ENCODE measurements around the gene GPR162.

DNA sequence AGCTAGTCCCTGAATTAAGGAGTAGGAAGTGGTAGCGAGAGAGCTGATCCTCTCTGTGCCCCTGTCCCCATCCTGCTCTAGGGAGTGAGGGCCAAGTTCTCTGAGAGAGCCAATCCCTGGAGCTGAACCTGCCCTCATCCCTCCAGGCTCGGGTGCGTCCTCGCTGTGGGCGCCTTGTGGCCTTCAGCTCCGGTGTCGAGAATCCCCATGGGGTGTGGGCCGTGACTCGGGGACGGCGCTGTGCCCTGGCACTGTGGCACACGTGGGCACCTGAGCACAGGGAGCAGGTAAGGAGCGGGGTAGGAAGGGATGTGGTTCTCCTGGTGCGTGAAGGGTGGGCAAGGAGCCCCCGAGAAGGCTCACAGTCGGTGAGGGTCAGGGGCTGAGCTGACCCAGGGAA is 17.2 kb downstream of the GPR162 start:
- TF ChIP-seq TAF1 (IDR thresholded peaks at IDR 0.05; ENCODE audit: borderline replicate concordance, low read depth, low read length) (no peak), POLR2A (IDR thresholded peaks at IDR 0.05; ENCODE audit: low read depth, low read length) (no peak), POLR2AphosphoS5 (IDR thresholded peaks at IDR 0.05; ENCODE audit: low read depth, low read length) (no peak)
